ENCODE measurements around the gene UPK3A.
"Not testable (repeated sequence)": the region's sequence is repeated elsewhere in the genome, so short reads cannot be mapped to it uniquely, and the experiment has no call there.

Gene UPK3A

GRCh38 chr22:45322873-45323525 is 38.2 kb downstream of the UPK3A start:
- no peak for DNase-seq (ENCODE audit: low read depth)
- TF ChIP-seq, protein P1, sequence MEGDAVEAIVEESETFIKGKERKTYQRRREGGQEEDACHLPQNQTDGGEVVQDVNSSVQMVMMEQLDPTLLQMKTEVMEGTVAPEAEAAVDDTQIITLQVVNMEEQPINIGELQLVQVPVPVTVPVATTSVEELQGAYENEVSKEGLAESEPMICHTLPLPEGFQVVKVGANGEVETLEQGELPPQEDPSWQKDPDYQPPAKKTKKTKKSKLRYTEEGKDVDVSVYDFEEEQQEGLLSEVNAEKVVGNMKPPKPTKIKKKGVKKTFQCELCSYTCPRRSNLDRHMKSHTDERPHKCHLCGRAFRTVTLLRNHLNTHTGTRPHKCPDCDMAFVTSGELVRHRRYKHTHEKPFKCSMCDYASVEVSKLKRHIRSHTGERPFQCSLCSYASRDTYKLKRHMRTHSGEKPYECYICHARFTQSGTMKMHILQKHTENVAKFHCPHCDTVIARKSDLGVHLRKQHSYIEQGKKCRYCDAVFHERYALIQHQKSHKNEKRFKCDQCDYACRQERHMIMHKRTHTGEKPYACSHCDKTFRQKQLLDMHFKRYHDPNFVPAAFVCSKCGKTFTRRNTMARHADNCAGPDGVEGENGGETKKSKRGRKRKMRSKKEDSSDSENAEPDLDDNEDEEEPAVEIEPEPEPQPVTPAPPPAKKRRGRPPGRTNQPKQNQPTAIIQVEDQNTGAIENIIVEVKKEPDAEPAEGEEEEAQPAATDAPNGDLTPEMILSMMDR (IDR thresholded peaks at IDR 0.05; ENCODE audit: low read depth, low read length, missing control alignments): no peak

DNA sequence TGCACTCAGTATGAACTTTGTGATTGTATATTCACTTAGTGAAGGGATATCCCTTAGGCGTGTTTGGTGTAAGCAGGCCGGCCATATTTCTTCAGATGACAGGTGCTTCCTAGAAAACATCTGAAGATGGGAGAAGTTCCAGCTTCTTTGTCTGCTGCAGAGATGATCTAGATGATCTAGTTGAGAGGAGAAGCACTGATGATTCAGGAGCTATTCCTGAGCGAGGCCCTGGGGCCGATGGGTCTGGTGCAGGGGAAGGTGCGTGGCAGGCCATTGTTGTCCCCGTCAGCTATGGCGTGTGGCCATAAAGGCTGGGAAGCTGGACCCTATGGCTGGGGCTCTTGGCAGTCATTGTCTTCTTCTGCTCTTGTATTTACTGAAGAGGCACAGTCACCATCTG is 38.9 kb downstream of the UPK3A start:
- TF ChIP-seq, protein P1 (IDR thresholded peaks at IDR 0.05; ENCODE audit: low read depth, low read length, missing control alignments): no peak
- DNase-seq (ENCODE audit: low read depth): no peak
- H3K4me3 ChIP-seq (ENCODE audit: low read depth, low read length): no peak overlapping the region

More at GRCh38 chr22:45322873-45323525, 38.2 kb downstream of the UPK3A start:
- H3K4me3 ChIP-seq (ENCODE audit: low read depth, low read length): no peak overlapping the region

GRCh38 chr22:45324311-45324711 is 39.6 kb downstream of the UPK3A start:
- TF ChIP-seq, protein P1 (IDR thresholded peaks at IDR 0.05; ENCODE audit: low read depth, low read length, missing control alignments): no peak
- no peak for DNase-seq (ENCODE audit: low read depth)
- H3K4me3 ChIP-seq (ENCODE audit: low read depth, low read length): no peak overlapping the region

- not testable (repeated sequence) for H3K4me3 ChIP-seq (ENCODE audit: low read depth, low read length); DNase-seq (ENCODE audit: low read depth)
These were observed 43.5 kb downstream of the UPK3A start for GRCh38 chr22:45328261-45328660.

GRCh38 chr22:45328822-45329529 is 44.2 kb downstream of the UPK3A start:
- DNase-seq (ENCODE audit: low read depth): no peak
- TF ChIP-seq, protein P1 (IDR thresholded peaks at IDR 0.05; ENCODE audit: low read depth, low read length, missing control alignments): no peak
- no peak overlapping the region for H3K4me3 ChIP-seq (ENCODE audit: low read depth, low read length)

DNA sequence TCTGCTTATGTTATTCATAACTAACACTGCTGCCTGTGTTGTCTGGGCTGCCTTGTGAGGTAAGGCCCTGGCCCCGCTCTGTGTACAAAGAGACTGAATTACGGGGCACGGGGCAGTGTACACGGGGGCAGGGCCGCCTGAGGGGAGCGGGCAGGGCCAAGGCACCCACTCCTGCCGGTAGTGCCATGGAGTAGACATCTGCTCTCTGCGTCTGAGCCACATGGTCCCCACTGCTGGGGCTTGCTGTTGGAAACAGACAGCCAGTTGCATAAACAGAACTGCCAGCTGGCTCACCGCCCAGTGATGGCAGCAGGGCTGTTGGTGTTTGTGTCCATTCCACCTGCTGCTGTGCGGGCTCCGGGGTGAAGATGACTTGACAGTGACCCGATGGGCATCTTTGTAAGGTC is 44.8 kb downstream of the UPK3A start:
- no peak for DNase-seq (ENCODE audit: low read depth)
- TF ChIP-seq, protein P1 (IDR thresholded peaks at IDR 0.05; ENCODE audit: low read depth, low read length, missing control alignments): no peak
- no peak overlapping the region for H3K4me3 ChIP-seq (ENCODE audit: low read depth, low read length)

GRCh38 chr22:45330548-45330947 is 45.8 kb downstream of the UPK3A start:
- no peak for DNase-seq (ENCODE audit: low read depth)
- no peak overlapping the region for H3K4me3 ChIP-seq (ENCODE audit: low read depth, low read length)
- TF ChIP-seq, protein P1 (IDR thresholded peaks at IDR 0.05; ENCODE audit: low read depth, low read length, missing control alignments): no peak

Measured in GM12864 (cell line).